ENCODE measurements around the gene AOAH. TPM values are rescaled to one million over a fixed set of nuclear protein-coding genes. Genes with fewer than 3 reads are reported as not detected.
"Not testable (repeated sequence)": the region's sequence is repeated elsewhere in the genome, so short reads cannot be mapped to it uniquely, and the experiment has no call there.

Gene AOAH
- polyA plus RNA-seq, 6 donors from 2014 or later, result 1.8 to 4.4 (median 2.3) TPM

- peaks cover 0 to 6% (median 0%) of the 10 kb centered on the region in 7 donors for H3K9me3 Mint-ChIP-seq
- DNase-seq, result no peak
- no peak overlapping the region for H3K27ac Mint-ChIP-seq
- no peaks in the 10 kb centered on the region for H3K36me3 Mint-ChIP-seq
- no peak for ATAC-seq (ENCODE audit: low read depth in 2 of 2)
- no peaks in the 10 kb centered on the region for H3K4me1 Mint-ChIP-seq
- H3K4me3 Mint-ChIP-seq, result no peak overlapping the region
- H3K27me3 Mint-ChIP-seq, result peaks cover 0 to 3% (median 0%) of the 10 kb centered on the region in 3 donors
Measured at GRCh38 chr7:36469236-36469635, 255.1 kb downstream of the AOAH start.

DNA sequence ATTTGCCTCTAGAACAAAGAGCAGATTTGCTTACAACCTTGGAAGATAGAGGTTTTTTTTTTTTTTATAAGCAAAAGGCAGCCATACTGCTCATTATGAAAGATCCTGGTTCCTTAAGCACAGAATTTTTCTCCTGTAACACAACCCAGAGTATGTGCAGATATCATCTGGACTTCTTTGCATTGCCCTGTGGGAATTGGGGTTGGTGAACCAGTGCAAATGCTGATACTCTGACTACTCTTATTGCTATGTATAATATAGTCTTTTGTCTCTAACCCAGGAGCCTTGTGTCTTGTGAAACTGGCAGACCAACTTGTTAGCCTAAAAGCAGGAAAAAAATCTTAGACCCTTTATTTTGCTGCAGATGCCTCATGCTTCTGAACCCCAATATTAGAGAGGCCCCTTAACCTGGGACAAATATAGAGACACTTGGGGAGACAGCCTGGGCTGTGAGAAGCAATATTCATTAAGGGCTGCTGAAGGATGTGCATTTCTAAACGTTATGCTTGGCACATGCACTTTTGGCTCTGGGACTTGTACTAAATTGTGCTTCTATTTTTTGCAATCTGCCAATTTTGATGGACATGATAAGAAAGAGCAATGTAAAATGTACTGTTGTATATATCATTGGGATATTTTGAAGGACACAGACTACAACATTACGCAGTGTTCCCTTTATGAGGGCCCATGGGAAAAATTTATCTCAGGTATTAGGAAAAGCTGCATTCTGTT, 255.8 kb downstream of the AOAH start:
- Mint-ChIP-seq H3K27ac (no peak overlapping the region), H3K36me3 (no peaks in the 10 kb centered on the region), H3K4me3 (no peak overlapping the region), H3K27me3 (peaks cover 0 to 3% (median 0%) of the 10 kb centered on the region in 3 donors), H3K4me1 (no peaks in the 10 kb centered on the region), H3K9me3 (peaks cover 0 to 6% (median 0%) of the 10 kb centered on the region in 7 donors)
- no peak for ATAC-seq (ENCODE audit: low read depth in 2 of 2)
- no peak for DNase-seq

DNA sequence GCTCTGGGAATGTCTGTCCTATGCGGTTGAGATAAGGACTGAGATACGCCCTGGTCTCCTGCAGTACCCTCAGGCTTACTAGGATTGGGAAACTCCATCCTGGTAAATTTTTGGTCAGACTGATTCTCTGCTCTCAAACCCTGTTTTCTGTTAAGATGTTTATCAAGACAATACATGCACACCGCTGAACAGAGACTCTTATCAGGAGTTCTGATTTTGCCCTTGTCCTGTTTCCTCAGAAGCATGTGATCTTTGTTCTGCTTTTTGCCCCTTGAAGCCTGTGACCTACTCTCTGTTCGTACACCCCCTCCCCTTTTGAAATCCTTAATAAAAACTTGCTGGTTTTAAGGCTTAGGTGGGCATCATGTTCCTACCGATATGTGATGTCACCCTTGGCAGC, 258.3 kb downstream of the AOAH start:
- not testable (repeated sequence) for H3K27me3 Mint-ChIP-seq; ATAC-seq (ENCODE audit: low read depth in 2 of 2); H3K36me3 Mint-ChIP-seq; H3K27ac Mint-ChIP-seq; H3K4me3 Mint-ChIP-seq; H3K4me1 Mint-ChIP-seq; DNase-seq; H3K9me3 Mint-ChIP-seq

DNA sequence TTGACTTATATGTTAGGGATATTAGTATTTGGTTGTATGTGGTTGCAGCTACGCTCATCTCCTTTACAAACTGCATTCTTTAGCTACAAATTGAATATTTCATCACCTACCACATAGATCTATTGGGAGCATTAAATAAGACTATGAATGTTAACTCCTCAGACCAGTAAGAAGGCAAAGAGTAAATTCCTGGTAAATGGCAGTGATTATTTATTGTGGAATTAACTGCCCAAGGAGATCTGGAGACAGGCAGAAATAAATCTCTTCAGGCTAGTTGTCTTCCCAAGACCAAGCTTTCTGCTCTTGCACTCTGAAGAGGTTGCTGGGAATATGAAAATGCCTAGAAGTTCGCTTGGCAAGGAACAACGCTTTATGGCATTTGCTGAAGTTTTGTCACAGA, 260.0 kb downstream of the AOAH start:
- Mint-ChIP-seq H3K4me3 (no peak overlapping the region), H3K4me1 (no peaks in the 10 kb centered on the region), H3K9me3 (peaks cover 0 to 6% (median 0%) of the 10 kb centered on the region in 7 donors), H3K27ac (no peak overlapping the region), H3K27me3 (peaks cover 0 to 3% (median 0%) of the 10 kb centered on the region in 3 donors), H3K36me3 (no peaks in the 10 kb centered on the region)
- ATAC-seq (ENCODE audit: low read depth in 2 of 2) (no peak), DNase-seq (no peak)
